Measurements from ENCODE around the gene PLA2G1B.

DNA sequence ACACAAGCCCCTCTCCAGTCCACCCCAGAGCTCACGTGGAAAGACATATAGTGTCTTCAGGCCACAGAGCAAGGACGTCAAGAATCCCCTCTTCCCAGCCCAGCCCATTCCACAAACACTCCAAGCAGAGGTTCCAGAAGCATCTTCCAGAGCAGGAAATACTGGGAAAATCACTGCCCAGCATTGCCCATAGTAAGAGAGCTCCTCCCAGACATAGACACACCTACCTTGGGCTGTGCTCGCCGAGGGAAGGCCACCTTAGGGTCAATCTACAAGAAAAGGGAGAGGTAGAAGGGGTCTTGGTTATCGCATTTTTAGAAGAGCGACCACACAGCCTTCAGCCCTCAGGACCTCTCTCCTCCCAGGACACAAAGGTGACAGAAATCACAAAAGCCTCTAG, 36.9 kb upstream of the PLA2G1B start:
- TF ChIP-seq, protein P1, sequence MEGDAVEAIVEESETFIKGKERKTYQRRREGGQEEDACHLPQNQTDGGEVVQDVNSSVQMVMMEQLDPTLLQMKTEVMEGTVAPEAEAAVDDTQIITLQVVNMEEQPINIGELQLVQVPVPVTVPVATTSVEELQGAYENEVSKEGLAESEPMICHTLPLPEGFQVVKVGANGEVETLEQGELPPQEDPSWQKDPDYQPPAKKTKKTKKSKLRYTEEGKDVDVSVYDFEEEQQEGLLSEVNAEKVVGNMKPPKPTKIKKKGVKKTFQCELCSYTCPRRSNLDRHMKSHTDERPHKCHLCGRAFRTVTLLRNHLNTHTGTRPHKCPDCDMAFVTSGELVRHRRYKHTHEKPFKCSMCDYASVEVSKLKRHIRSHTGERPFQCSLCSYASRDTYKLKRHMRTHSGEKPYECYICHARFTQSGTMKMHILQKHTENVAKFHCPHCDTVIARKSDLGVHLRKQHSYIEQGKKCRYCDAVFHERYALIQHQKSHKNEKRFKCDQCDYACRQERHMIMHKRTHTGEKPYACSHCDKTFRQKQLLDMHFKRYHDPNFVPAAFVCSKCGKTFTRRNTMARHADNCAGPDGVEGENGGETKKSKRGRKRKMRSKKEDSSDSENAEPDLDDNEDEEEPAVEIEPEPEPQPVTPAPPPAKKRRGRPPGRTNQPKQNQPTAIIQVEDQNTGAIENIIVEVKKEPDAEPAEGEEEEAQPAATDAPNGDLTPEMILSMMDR (IDR thresholded peaks at IDR 0.05; ENCODE audit: low read length), result no peak
- TF ChIP-seq EZH2 (optimal IDR thresholded peaks at IDR 0.05; ENCODE audit: low read depth, low read length) (no peak), EZH2phosphoT487 (IDR thresholded peaks at IDR 0.05; ENCODE audit: low read length) (no peak)
